NOMO-1 treated with DMSO at 0.1 percent for 48 hours (cell line): ENCODE measurements around the gene BGN.

Source experiments
- DNase-seq: peaks from one replicate; lab custom pipeline; 2025; ENCODE audit not compliant: unreplicated experiment; lab: John Stamatoyannopoulos, UW

The BGN gene

DNA sequence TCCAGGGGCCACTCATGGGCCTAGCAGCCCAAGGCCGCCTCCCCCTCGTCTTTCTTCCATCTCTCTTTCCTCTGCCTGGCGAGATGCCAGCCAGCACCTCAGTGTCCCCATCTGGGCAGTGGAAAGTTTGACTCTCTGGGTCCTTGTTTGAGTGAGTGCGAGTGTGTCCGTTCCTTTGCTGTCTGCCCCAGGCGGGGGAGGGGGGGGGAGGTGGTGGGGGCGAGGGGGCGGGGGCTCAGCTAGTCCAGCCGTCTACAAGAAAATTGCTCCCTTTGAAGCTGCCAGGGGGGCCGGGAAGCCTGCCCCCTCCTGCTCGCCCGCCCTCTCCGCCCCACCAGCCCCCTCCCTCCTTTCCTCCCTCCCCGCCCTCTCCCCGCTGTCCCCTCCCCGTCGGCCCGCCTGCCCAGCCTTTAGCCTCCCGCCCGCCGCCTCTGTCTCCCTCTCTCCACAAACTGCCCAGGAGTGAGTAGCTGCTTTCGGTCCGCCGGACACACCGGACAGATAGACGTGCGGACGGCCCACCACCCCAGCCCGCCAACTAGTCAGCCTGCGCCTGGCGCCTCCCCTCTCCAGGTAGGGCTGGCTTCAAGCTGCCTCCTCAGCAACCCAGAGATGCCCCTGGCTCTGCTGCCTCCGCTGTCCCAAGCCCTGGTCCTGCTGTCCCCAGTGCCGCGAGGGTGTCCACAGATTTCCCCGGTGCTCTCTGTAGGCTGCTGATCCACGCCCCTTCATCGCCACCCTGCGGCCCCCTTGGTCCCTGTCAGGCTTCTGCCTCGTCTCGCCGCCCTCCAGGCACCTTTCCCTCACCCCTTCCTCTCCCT, at the start of gene BGN:
Gene BGN, plus strand, starts transcription at position 440 of the 821 bp plus-strand sequence. CDS start 9,652 bp downstream, outside the sequence.
- no peak for DNase-seq

- no peak for DNase-seq
Observed at GRCh38 chrX:153445106-153445855, 49.5 kb upstream of the BGN start.

DNA sequence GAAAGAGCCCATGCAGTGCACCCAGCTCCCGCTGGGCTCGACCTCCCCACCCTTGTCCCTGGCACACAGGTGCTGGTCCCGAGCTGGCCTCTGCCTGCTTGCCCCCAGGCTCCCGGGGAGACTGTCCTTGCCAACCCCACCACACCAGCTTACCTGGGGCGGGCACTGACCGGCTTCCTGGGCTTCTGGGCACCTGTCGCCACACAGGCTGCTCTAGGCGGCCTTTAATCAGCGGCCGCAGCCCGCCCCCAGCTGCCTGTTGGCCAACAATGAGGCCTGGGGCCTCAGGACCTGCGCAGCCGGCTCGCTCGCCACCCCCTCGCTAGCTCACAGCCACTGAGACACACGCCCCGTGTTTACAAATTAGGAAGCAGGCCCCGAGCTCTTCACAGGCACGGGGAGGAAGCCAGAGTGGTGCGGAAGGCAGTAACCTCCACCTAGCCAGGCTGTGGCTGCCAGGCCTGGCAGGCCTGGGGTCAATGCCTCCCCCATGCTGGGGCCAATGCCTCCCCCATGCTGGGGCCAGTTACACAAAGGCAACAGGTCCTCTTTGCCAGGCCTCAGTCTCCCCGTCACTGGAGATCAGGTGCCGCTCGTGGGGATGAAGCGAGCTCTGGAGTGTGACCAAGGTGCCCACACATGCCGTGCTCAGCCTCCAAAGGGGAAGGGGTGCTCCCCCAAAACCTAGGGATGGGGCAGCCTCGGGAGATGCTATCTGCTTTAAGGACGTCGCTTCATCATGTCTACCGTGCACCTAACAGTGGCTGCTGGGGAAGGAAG, 48.7 kb upstream of the BGN start, which contains the start of gene TREX2:
Gene TREX2, minus strand, starts transcription at position 201 of the 780 bp plus-strand sequence. CDS start 626 bp downstream, outside the sequence.
- DNase-seq, result no peak

DNA sequence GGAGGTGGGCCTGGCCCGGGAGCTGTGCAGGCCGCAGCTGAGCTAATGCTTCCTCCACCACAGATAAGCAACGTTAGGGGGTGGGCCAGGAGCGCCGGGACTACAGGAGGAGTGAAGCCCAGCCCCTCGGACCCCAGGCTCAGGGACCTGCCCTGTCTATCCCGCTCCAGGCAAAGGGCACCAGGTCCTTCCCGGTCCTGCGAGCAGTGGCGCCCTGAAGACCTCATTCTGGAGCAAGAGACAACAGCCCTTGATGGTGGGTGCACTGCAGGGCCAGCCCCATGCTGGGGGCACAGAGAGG, 48.2 kb upstream of the BGN start:
- DNase-seq, result no peak

DNA sequence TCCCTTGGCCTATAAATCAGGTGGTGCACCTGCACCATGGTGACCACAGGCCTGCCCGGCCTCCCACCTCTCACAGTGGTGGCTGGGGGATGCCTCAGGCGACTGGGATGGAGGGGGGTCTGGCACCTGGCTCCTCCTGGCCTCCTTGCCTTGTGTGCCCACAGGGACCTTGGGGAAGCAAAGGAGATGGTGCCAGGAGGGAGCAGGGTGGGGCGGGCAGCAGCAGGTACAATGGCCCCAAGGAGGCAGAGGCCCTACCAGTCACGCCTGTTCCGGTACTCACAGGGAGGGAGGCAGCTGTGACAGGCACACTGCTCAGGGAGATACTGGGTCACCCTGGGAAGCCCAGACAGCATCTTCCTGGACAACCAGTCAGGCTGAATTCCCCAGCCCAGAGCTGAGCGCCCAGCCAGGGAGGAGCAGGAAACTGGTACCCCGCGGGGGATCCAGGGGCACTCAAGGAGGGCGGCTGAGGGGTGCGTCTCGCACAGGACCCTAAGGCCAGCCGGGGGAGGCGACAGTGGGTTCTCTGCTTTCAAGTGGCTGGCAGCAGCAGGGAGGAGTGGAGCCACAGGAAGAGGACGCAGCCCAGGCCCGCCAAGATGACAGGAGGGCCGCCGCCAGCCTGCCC, 47.7 kb upstream of the BGN start:
- DNase-seq, result no peak

DNA sequence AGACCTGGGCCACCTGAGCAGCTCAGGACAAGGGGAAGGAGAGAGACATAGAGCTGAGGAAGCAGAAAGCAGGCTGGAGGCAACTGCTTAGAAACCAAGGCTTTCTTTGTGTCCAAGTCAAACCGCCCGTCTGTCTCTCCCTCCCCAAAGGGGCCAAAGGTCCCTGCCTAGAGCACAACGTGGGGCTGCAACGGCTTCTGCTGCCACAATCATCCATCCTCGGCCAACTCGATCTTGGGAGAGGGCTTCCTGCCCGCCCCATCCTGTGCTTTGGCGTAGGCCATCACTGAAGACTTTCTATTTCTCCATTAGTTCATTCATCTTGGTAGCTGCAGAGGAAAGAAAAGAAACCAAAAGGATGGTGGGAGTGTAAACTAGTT, 47.2 kb upstream of the BGN start:
- no peak for DNase-seq

DNA sequence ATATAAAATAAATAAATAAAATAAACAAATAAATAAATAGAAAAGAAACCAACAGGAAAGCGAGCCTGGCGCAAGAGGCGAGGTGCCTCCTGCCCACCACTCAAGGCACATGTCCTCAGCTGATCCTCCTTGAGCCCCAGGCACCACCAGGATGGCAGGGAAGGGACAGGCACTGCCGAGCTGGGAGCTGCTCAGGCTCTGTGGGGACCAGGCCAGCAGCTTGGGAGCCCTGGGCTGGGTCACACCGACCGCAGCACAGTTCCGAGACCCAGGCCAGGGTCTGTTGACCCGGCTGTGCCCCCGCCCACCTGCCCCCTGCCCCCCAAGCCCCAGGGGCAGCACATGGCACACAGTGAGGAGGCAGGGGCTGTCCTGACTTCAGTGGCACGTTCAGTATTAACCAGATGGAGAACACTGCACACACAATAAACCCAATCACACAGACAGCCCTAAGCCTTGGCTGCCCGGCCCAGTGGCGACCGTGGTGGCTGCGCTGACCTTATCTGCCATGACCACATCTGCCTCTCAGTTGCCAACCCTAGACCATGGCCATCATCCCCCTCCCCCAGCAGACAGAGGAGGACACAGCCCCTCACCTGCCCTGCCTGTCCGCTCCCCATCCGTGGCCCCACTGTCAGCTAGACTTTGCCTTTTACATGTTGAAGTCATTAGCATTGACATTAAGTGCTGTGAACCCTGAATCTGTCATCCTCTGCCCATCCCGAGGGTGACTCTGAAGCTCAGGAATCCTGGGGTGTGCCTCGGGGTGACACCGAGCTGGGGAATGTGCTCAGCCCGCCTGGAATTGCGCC, 46.0 kb upstream of the BGN start:
- no peak for DNase-seq

GRCh38 chrX:153449368-153450113, 45.2 kb upstream of the BGN start:
- DNase-seq, result no peak

- no peak for DNase-seq
Observed at GRCh38 chrX:153450114-153450948, 44.4 kb upstream of the BGN start.

DNA sequence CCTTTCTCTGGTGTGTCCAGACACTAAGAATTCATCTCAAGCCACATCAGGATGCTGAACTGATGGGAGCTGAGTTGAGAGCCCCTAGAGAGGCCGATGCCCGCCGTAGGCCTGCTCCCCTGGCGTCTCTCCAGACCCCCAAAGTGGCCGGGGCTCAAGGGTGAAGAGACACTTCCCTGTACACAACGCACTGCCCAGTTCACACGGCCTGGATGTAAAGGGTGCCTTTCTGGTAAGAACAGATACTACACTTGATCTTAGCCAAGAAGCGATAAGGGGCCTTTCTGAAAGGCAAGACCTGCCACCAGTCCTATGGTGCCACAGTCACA, 43.9 kb upstream of the BGN start:
- no peak for DNase-seq

GRCh38 chrX:153454901-153455550, 39.8 kb upstream of the BGN start:
- DNase-seq, result no peak

- DNase-seq, result no peak
Observed at GRCh38 chrX:153455571-153455970, 39.2 kb upstream of the BGN start.

DNA sequence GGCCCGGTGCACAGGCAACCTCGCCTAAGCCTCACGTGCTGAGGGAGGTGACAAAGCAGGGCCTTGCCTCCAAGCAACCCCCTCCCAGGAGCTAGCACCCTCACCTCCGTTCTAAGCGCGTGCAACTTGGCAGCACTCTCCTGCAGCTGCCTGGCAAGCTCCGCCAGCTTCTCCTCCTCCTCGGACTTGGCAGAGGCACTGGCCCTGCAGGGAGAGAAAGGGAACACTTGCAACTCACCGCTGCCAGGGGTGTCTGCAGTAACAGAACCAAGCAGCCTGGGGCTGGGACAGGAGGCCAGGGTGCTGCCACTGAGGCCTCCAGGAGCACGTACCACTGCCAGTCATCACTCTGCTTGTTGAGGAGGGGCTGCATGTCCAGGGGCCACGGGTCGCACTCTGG, 38.6 kb upstream of the BGN start:
- DNase-seq, result no peak

DNA sequence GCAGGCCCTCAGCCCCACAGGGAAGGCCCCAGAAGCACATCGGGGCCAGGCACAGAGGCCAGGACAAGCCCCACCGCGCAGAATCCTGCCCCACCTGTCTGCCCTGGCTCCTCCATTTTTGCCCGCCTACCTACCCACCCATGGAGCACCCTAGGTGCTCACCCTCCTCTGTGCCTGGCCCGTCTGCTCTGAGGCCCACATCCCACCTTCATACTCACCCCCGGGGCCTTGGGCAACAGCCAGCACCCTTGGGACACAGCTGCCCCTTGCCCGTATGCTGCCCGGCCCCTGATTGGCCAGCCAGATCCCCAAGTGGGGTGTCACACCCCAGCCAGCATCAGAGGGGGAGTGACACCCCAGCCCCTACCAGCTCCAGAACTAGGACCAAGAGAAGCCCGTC, 38.1 kb upstream of the BGN start:
- DNase-seq, result no peak

DNA sequence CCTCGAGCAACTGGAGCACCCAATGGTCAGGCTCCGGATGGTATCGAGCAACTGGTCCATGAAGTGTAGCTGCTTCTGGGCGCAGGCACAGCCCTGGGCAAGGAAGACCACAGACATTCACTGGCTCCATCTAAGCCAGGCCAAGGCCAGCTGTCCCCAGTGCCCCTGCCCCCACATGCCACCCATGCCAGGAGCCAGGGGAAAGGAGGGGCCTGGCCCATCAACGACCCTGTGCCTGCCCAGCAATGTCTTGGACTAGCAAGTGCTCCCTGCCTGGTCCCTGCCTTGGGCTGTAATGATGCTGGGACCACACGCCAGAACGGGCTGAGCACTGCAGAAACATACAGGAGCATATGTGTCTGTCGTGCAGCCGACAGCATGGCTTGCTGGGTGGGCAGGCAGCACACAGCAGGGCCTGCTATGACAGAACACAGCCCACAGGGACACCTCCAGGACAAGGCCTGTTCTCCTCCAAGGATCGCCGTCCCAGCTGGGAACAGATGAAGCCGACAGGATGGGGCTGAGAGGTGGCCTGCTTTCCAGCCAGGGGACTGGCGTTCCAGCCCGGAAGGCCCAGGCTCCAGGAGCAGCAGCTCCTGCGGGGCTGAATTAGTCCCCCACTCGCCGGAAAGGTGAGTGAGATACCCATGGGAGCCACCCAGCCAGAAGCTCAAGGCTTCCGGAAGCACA, 37.5 kb upstream of the BGN start:
- no peak for DNase-seq

DNA sequence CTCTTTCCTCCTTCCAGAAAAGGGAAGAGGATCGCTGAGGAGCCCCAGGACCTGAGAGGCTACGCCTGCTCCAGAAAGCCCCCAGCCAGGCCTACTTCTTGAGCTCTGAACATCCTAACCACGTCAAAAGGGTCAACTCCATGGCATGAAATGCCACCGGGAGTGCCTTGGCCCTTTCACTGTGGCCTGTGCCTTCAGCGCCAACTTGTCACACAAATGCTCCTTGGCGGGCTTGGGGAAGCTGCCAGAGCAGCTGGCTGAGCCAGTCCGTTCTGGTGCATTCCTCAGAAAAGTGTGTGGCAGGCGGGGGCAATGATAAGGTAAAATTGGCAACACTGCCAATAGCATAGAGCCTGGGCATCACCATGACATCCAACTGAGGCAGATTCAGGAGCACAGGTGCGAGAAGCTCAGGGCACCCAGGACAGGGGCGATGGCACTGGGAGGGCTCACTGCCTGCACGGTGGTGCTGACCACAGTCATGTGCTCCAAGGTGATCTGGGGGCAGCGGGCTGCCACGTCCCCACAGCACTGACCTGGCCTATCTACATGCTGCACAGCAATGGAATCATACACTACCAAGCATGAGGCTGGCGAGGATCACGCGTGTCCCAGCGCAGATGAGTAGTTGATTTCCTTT, 36.8 kb upstream of the BGN start:
- no peak for DNase-seq

DNA sequence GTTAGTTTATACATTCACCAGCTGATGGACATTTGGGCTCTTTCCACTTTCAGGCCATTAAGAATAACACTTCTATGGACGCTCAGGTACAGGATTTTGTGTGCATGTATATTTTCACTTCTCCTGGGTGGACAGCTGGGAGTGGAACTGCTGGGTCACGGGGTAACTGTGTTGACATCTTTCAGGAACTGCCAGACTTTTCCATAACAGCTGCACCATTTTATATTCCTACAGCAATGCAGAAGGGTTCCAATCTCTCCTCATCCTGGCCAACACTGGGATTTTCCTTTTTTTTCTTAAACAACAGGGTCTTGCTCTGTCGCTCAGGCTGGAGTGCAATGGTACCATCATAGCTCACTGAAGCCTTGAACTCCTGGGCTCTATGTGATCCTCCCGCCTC, 36.3 kb upstream of the BGN start:
- DNase-seq, result no peak
